ENCODE data around the gene KSR2.

Gene KSR2

GRCh38 chr12:117853600-117853999 lies 115.2 kb downstream of the KSR2 start:
- Histone ChIP-seq H3K9ac (ENCODE audit: low read length) (no peak overlapping the region), H2BK5ac (ENCODE audit: low read depth, low read length, poor library complexity, severe bottlenecking) (no peak overlapping the region), H3K79me1 (replicated peaks; ENCODE audit: low read length, poor library complexity, severe bottlenecking) (no peaks in the 10 kb centered on the region), H2AK5ac (ENCODE audit: low read length, severe bottlenecking) (no peak overlapping the region), H4K8ac (ENCODE audit: low read length) (no peak overlapping the region), H3K27ac (ENCODE audit: low read length, poor library complexity, severe bottlenecking) (no peak overlapping the region), H3K18ac (ENCODE audit: low read depth in 1 of 2, low read length in 2 of 2) (no peak overlapping the region), H2BK12ac (ENCODE audit: low read length in 2 of 2) (no peak overlapping the region), H3K4me2 (ENCODE audit: low read length, poor library complexity, severe bottlenecking) (no peak overlapping the region), H3K4me1 (ENCODE audit: control insufficient read depth, insufficient read depth, low read depth, low read length) (no peaks in the 10 kb centered on the region), H3K9me3 (ENCODE audit: control insufficient read depth, low read length) (peaks cover 3% of the 10 kb centered on the region), H4K91ac (ENCODE audit: low read length) (no peak overlapping the region), H3K27me3 (ENCODE audit: control insufficient read depth in 1 of 2, insufficient read depth in 1 of 2, low read length in 2 of 2) (peaks cover 8 to 37% of the 10 kb centered on the region in 2 experiments), H2AFZ (ENCODE audit: low read depth, low read length) (no peak overlapping the region), H2BK120ac (ENCODE audit: low read depth, low read length) (no peak overlapping the region), H3K23ac (ENCODE audit: low read length in 2 of 2) (no peak overlapping the region), H2BK15ac (ENCODE audit: low read depth, poor library complexity, severe bottlenecking) (no peak overlapping the region), H3K4me3 (ENCODE audit: insufficient read depth in 1 of 2, low read depth in 1 of 2, low read length in 2 of 2) (no peak overlapping the region), H3K4ac (ENCODE audit: low read depth in 1 of 2, low read length in 2 of 2) (no peak overlapping the region), H3K14ac (ENCODE audit: low read length in 2 of 2) (no peak overlapping the region), H3K36me3 (ENCODE audit: control insufficient read depth in 1 of 2, insufficient read depth in 2 of 2, low read depth in 1 of 2, low read length in 2 of 2) (no peaks in the 10 kb centered on the region)
- 17% methylated on average over 1 of the region's 1 CpG for WGBS
- no peak for DNase-seq

- Histone ChIP-seq H2BK5ac (ENCODE audit: low read depth, low read length, poor library complexity, severe bottlenecking) (no peak overlapping the region), H2BK12ac (ENCODE audit: low read length in 2 of 2) (no peak overlapping the region), H3K27me3 (ENCODE audit: control insufficient read depth in 1 of 2, insufficient read depth in 1 of 2, low read length in 2 of 2) (peaks cover 17 to 52% of the 10 kb centered on the region in 2 experiments), H2AK5ac (ENCODE audit: low read length, severe bottlenecking) (no peak overlapping the region), H3K9ac (ENCODE audit: low read length) (no peak overlapping the region), H3K18ac (ENCODE audit: low read depth in 1 of 2, low read length in 2 of 2) (no peak overlapping the region), H4K8ac (ENCODE audit: low read length) (no peak overlapping the region), H3K4me2 (ENCODE audit: low read length, poor library complexity, severe bottlenecking) (no peak overlapping the region), H3K9me3 (ENCODE audit: control insufficient read depth, low read length) (peaks cover 3% of the 10 kb centered on the region), H3K4me1 (ENCODE audit: control insufficient read depth, insufficient read depth, low read depth, low read length) (no peaks in the 10 kb centered on the region), H3K27ac (ENCODE audit: low read length, poor library complexity, severe bottlenecking) (no peak overlapping the region), H2AFZ (ENCODE audit: low read depth, low read length) (no peak overlapping the region), H2BK15ac (ENCODE audit: low read depth, poor library complexity, severe bottlenecking) (no peak overlapping the region), H2BK120ac (ENCODE audit: low read depth, low read length) (no peak overlapping the region), H4K91ac (ENCODE audit: low read length) (no peak overlapping the region), H3K23ac (ENCODE audit: low read length in 2 of 2) (no peak overlapping the region), H3K4me3 (ENCODE audit: insufficient read depth in 1 of 2, low read depth in 1 of 2, low read length in 2 of 2) (no peak overlapping the region), H3K36me3 (ENCODE audit: control insufficient read depth in 1 of 2, insufficient read depth in 2 of 2, low read depth in 1 of 2, low read length in 2 of 2) (no peaks in the 10 kb centered on the region), H3K79me1 (replicated peaks; ENCODE audit: low read length, poor library complexity, severe bottlenecking) (no peaks in the 10 kb centered on the region), H3K4ac (ENCODE audit: low read depth in 1 of 2, low read length in 2 of 2) (no peak overlapping the region), H3K14ac (ENCODE audit: low read length in 2 of 2) (no peak overlapping the region)
- 10% methylated on average over 2 of the region's 2 CpGs for WGBS
- DNase-seq, result peak; percentile 59
Measured at GRCh38 chr12:117850048-117850447, 118.7 kb downstream of the KSR2 start.

GRCh38 chr12:117847371-117847770 lies 121.4 kb downstream of the KSR2 start:
- H2AFZ ChIP-seq (ENCODE audit: low read depth, low read length), result no peak overlapping the region
- H3K4me2 ChIP-seq (ENCODE audit: low read length, poor library complexity, severe bottlenecking), result no peak overlapping the region
- no peak overlapping the region for H2BK15ac ChIP-seq (ENCODE audit: low read depth, poor library complexity, severe bottlenecking)
- H3K4me3 ChIP-seq (ENCODE audit: insufficient read depth in 1 of 2, low read depth in 1 of 2, low read length in 2 of 2), result no peak overlapping the region
- H3K4ac ChIP-seq (ENCODE audit: low read depth in 1 of 2, low read length in 2 of 2), result no peak overlapping the region
- H3K4me1 ChIP-seq (ENCODE audit: control insufficient read depth, insufficient read depth, low read depth, low read length), result no peaks in the 10 kb centered on the region
- H3K27me3 ChIP-seq (ENCODE audit: control insufficient read depth in 1 of 2, insufficient read depth in 1 of 2, low read length in 2 of 2), result peaks cover 21 to 74% of the 10 kb centered on the region in 2 experiments
- no peak overlapping the region for H2AK5ac ChIP-seq (ENCODE audit: low read length, severe bottlenecking)
- peaks cover 13% of the 10 kb centered on the region for H3K9me3 ChIP-seq (ENCODE audit: control insufficient read depth, low read length)
- no peak for DNase-seq
- H2BK12ac ChIP-seq (ENCODE audit: low read length in 2 of 2), result no peak overlapping the region
- no peak overlapping the region for H3K14ac ChIP-seq (ENCODE audit: low read length in 2 of 2)
- H3K36me3 ChIP-seq (ENCODE audit: control insufficient read depth in 1 of 2, insufficient read depth in 2 of 2, low read depth in 1 of 2, low read length in 2 of 2), result no peaks in the 10 kb centered on the region
- no peaks in the 10 kb centered on the region for H3K79me1 ChIP-seq (replicated peaks; ENCODE audit: low read length, poor library complexity, severe bottlenecking)
- H2BK5ac ChIP-seq (ENCODE audit: low read depth, low read length, poor library complexity, severe bottlenecking), result no peak overlapping the region
- no peak overlapping the region for H3K18ac ChIP-seq (ENCODE audit: low read depth in 1 of 2, low read length in 2 of 2)
- no peak overlapping the region for H4K91ac ChIP-seq (ENCODE audit: low read length)
- no peak overlapping the region for H3K23ac ChIP-seq (ENCODE audit: low read length in 2 of 2)
- no peak overlapping the region for H2BK120ac ChIP-seq (ENCODE audit: low read depth, low read length)
- H4K8ac ChIP-seq (ENCODE audit: low read length), result no peak overlapping the region
- no peak overlapping the region for H3K27ac ChIP-seq (ENCODE audit: low read length, poor library complexity, severe bottlenecking)
- H3K9ac ChIP-seq (ENCODE audit: low read length), result no peak overlapping the region
- 54% methylated on average over 5 of the region's 5 CpGs for WGBS

GRCh38 chr12:117845271-117845904 lies 123.4 kb downstream of the KSR2 start:
- no peak overlapping the region for H3K4ac ChIP-seq (ENCODE audit: low read depth in 1 of 2, low read length in 2 of 2)
- H3K27ac ChIP-seq (ENCODE audit: low read length, poor library complexity, severe bottlenecking), result no peak overlapping the region
- H2BK12ac ChIP-seq (ENCODE audit: low read length in 2 of 2), result no peak overlapping the region
- H3K4me3 ChIP-seq (ENCODE audit: insufficient read depth in 1 of 2, low read depth in 1 of 2, low read length in 2 of 2), result no peak overlapping the region
- H2AFZ ChIP-seq (ENCODE audit: low read depth, low read length), result no peak overlapping the region
- no peak overlapping the region for H3K4me2 ChIP-seq (ENCODE audit: low read length, poor library complexity, severe bottlenecking)
- DNase-seq, result no peak
- no peak overlapping the region for H2AK5ac ChIP-seq (ENCODE audit: low read length, severe bottlenecking)
- H2BK15ac ChIP-seq (ENCODE audit: low read depth, poor library complexity, severe bottlenecking), result no peak overlapping the region
- H3K9ac ChIP-seq (ENCODE audit: low read length), result no peak overlapping the region
- H4K91ac ChIP-seq (ENCODE audit: low read length), result no peak overlapping the region
- H2BK5ac ChIP-seq (ENCODE audit: low read depth, low read length, poor library complexity, severe bottlenecking), result no peak overlapping the region
- H2BK120ac ChIP-seq (ENCODE audit: low read depth, low read length), result no peak overlapping the region
- WGBS, result 74% methylated on average over 7 of the region's 7 CpGs
- H3K79me1 ChIP-seq (replicated peaks; ENCODE audit: low read length, poor library complexity, severe bottlenecking), result no peaks in the 10 kb centered on the region
- peaks cover 21 to 82% of the 10 kb centered on the region in 2 experiments for H3K27me3 ChIP-seq (ENCODE audit: control insufficient read depth in 1 of 2, insufficient read depth in 1 of 2, low read length in 2 of 2)
- H3K9me3 ChIP-seq (ENCODE audit: control insufficient read depth, low read length), result peaks cover 13% of the 10 kb centered on the region
- H3K36me3 ChIP-seq (ENCODE audit: control insufficient read depth in 1 of 2, insufficient read depth in 2 of 2, low read depth in 1 of 2, low read length in 2 of 2), result no peaks in the 10 kb centered on the region
- H3K18ac ChIP-seq (ENCODE audit: low read depth in 1 of 2, low read length in 2 of 2), result no peak overlapping the region
- H3K23ac ChIP-seq (ENCODE audit: low read length in 2 of 2), result no peak overlapping the region
- no peak overlapping the region for H3K14ac ChIP-seq (ENCODE audit: low read length in 2 of 2)
- H4K8ac ChIP-seq (ENCODE audit: low read length), result no peak overlapping the region
- H3K4me1 ChIP-seq (ENCODE audit: control insufficient read depth, insufficient read depth, low read depth, low read length), result no peaks in the 10 kb centered on the region

Measured in mesenchymal stem cell (in vitro differentiated cells and primary cell).